ENCODE measurements around the gene FBXO34. TPM values are rescaled to one million over a fixed set of nuclear protein-coding genes. Genes with fewer than 3 reads are reported as not detected.

Gene FBXO34
- total RNA-seq (2022; extraction: Qiagen RNA extraction; ENCODE audit: low read depth), result 10.9 to 16.3 TPM (median 14.8 TPM) in 5 replicates

GRCh38 chr14:55270832-55271571 lies at the start of gene FBXO34:
TSS of gene FBXO34 (plus strand) at chr14:55271421. CDS start at chr14:55350391, 78,970 bp downstream.

Other genes with a start within 250 kb of the FBXO34 start
- gene WDHD1, start 244.3 kb upstream of the FBXO34 start, total RNA-seq (2022; extraction: Qiagen RNA extraction; ENCODE audit: low read depth), result 7.7 to 13.5 TPM (median 12.8 TPM) in 5 replicates
- 4.6 to 9.7 TPM (median 9.1 TPM) in 5 replicates for gene SOCS4, start 244.2 kb upstream of the FBXO34 start, total RNA-seq (2022; extraction: Qiagen RNA extraction; ENCODE audit: low read depth)
- 103 to 120 TPM (median 114 TPM) in 5 replicates for gene MAPK1IP1L, start 219.8 kb upstream of the FBXO34 start, total RNA-seq (2022; extraction: Qiagen RNA extraction; ENCODE audit: low read depth)
- 150 to 195 TPM (median 179 TPM) in 5 replicates for gene LGALS3, start 142.2 kb upstream of the FBXO34 start, total RNA-seq (2022; extraction: Qiagen RNA extraction; ENCODE audit: low read depth)
- gene DLGAP5, start 79.8 kb upstream of the FBXO34 start, total RNA-seq (2022; extraction: Qiagen RNA extraction; ENCODE audit: low read depth), result 19.2 to 42.0 TPM (median 33.7 TPM) in 5 replicates
- gene ATG14, start 140.4 kb downstream of the FBXO34 start, total RNA-seq (2022; extraction: Qiagen RNA extraction; ENCODE audit: low read depth), result 3.2 to 5.9 TPM (median 5.6 TPM) in 5 replicates
- gene TBPL2, start 169.2 kb downstream of the FBXO34 start, total RNA-seq (2022; extraction: Qiagen RNA extraction; ENCODE audit: low read depth), result not detected in 5 replicates

Measured in A549 treated with RU486 at 1 μM for 4 hours (cell line).